B cell (primary cell): ENCODE results near the gene FUOM.

Experiments used
- EZH2 ChIP-seq: IDR thresholded peaks from 2 replicates; pipeline ENCODE4 v1.6.1; 2012; ENCODE audit warnings: borderline replicate concordance, low read depth, mild to moderate bottlenecking, moderate library complexity, low read length; ENCODE audit not compliant: insufficient read depth, poor library complexity, severe bottlenecking
- TF ChIP-seq, protein P1 (sequence below): fragments of 200-600 bp; IDR thresholded peaks from one replicate; pipeline ENCODE4 v1.8.0; 2022; ENCODE audit warnings: antibody characterized with exemption, mild to moderate bottlenecking

DNA sequence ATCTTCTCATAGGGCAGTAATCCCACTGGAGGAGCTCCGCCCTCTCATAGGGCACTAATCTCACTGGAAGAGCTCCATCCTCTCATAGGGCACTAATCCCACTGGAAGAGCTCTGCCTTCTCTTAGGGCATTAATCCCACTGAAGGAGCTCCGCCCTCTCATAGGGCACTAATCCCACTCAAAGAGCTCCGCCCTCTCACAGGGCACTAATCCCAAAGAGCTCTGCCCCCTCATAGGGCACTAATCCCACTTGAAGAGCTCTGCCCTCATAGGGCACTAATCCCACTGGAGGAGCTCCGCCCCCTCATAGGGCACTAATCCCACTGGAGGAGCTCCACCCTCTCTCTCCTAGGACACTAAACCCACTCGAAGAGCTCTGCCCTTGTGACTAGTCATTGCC, 3.4 kb upstream of the FUOM start:
- TF ChIP-seq, protein P1, sequence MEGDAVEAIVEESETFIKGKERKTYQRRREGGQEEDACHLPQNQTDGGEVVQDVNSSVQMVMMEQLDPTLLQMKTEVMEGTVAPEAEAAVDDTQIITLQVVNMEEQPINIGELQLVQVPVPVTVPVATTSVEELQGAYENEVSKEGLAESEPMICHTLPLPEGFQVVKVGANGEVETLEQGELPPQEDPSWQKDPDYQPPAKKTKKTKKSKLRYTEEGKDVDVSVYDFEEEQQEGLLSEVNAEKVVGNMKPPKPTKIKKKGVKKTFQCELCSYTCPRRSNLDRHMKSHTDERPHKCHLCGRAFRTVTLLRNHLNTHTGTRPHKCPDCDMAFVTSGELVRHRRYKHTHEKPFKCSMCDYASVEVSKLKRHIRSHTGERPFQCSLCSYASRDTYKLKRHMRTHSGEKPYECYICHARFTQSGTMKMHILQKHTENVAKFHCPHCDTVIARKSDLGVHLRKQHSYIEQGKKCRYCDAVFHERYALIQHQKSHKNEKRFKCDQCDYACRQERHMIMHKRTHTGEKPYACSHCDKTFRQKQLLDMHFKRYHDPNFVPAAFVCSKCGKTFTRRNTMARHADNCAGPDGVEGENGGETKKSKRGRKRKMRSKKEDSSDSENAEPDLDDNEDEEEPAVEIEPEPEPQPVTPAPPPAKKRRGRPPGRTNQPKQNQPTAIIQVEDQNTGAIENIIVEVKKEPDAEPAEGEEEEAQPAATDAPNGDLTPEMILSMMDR, result no peak
- TF ChIP-seq EZH2, result no peak
